Epithelial cell of esophagus (primary cell): ENCODE data around the gene CALCR.

Source experiments
- DNase-seq: peaks from one replicate; pipeline ENCODE4 v3.0.0; 2010; ENCODE audit warnings: low read depth
- H3K4me3 ChIP-seq: 2 replicates; pipeline ENCODE4 v1.5.1; 2011; ENCODE audit warnings: mild to moderate bottlenecking, low read length, control low read depth
- CTCF ChIP-seq: IDR thresholded peaks from 2 replicates; pipeline ENCODE4 v1.5.1; 2011; ENCODE audit warnings: low read depth, mild to moderate bottlenecking, low read length, control low read depth, inconsistent platforms; ENCODE audit not compliant: insufficient read depth; ENCODE audit errors: missing control alignments

CALCR gene

GRCh38 chr7:93558705-93559614 lies 15.6 kb downstream of the CALCR start:
- TF ChIP-seq CTCF: no peak
- no peak overlapping the region for H3K4me3 ChIP-seq
- DNase-seq: peak; percentile 95

- DNase-seq: no peak
- TF ChIP-seq CTCF: no peak
- H3K4me3 ChIP-seq: no peak overlapping the region
These were observed 22.6 kb downstream of the CALCR start for GRCh38 chr7:93551931-93552330.

- H3K4me3 ChIP-seq: no peak overlapping the region
- DNase-seq: peak; percentile 62
- peak; percentile 62 for TF ChIP-seq CTCF
These were observed 23.2 kb downstream of the CALCR start for GRCh38 chr7:93551063-93551895.

GRCh38 chr7:93547716-93548115 lies 26.8 kb downstream of the CALCR start:
- DNase-seq: no peak
- no peak overlapping the region for H3K4me3 ChIP-seq
- no peak for TF ChIP-seq CTCF

GRCh38 chr7:93544691-93545090 lies 29.8 kb downstream of the CALCR start:
- TF ChIP-seq CTCF: no peak
- no peak overlapping the region for H3K4me3 ChIP-seq
- DNase-seq: no peak

- no peak for DNase-seq
- H3K4me3 ChIP-seq: no peak overlapping the region
- TF ChIP-seq CTCF: no peak
These were observed 36.5 kb downstream of the CALCR start for GRCh38 chr7:93538061-93538460.
